Gastroesophageal sphincter (tissue), 4 donors: ENCODE data around the gene KANK2. TPM values are rescaled to one million over a fixed set of nuclear protein-coding genes. Genes with fewer than 3 reads are reported as not detected.
A peak's percentile ranks its signal among the peaks of the same experiment; 100 is the strongest.
"Not testable (repeated sequence)": the region's sequence is repeated elsewhere in the genome, so short reads cannot be mapped to it uniquely, and the experiment has no call there.

ENCODE experiments used
- ATAC-seq: fragments of 150-250 bp; one replicate; pipeline ENCODE4 v1.9.1; 2016; ENCODE audit warnings: mild to moderate bottlenecking, moderate library complexity
- H3K27ac ChIP-seq, 4 donors: fragments of 200-600 bp; sonication (generic) in 3 of 4; 1 replicate in 3 of 4; 2 replicates in 1 of 4; pipeline ENCODE4 v1.5.1; 2016 to 2019
- H3K27me3 ChIP-seq: fragments of 200-600 bp; sonication (generic); one replicate; pipeline ENCODE4 v1.5.1; 2019
- H3K36me3 ChIP-seq, 2 donors: fragments of 200-600 bp; sonication (generic); one replicate each; pipeline ENCODE4 v1.5.1; 2019; ENCODE audit warnings: control low read depth in 1 of 2
- H3K4me1 ChIP-seq, 3 donors: fragments of 200-600 bp; sonication (generic); 1 replicate in 2 of 3; 2 replicates in 1 of 3; pipeline ENCODE4 v1.5.1; 2016 to 2019; ENCODE audit warnings: control low read depth in 2 of 3
- H3K4me3 ChIP-seq, 2 donors: fragments of 200-600 bp; sonication (generic); one replicate each; pipeline ENCODE4 v1.5.1; 2019; ENCODE audit warnings: mild to moderate bottlenecking in 1 of 2, moderate library complexity in 1 of 2
- H3K9me3 ChIP-seq, 3 donors: fragments of 200-600 bp; sonication (generic); one replicate each; pipeline ENCODE4 v1.5.1; 2017 to 2019; ENCODE audit warnings: control low read depth in 2 of 3
- EP300 ChIP-seq: sonication (generic); formaldehyde crosslinking; IDR thresholded peaks from one replicate; pipeline ENCODE4 v1.6.1; 2017; ENCODE audit warnings: antibody characterized with exemption, mild to moderate bottlenecking
- POLR2A ChIP-seq, 2 donors: fragments of 450-650 bp; IDR thresholded peaks; one replicate each; pipeline ENCODE4 v1.6.1; 2017; ENCODE audit warnings: antibody characterized with exemption in 2 of 2, mild to moderate bottlenecking in 2 of 2, moderate library complexity in 1 of 2
- POLR2AphosphoS5 ChIP-seq: sonication (generic); formaldehyde crosslinking; IDR thresholded peaks from one replicate; pipeline ENCODE4 v1.6.1; 2017; ENCODE audit warnings: antibody characterized with exemption
- WGBS, 2 donors: methylation state at CpG; one replicate each; pipeline ENCODE4 v1.1.5; 2018; ENCODE audit warnings: low coverage in 1 of 2; 5-methylcytosine and 5-hydroxymethylcytosine counted together
- total RNA-seq, 4 donors: library from RNA; depleted of rRNA; stranded (reverse); fragments of >200 nt; gene quantifications; one replicate each; pipeline ENCODE4 v1.1.0, GENCODE V29; 2016
- TF ChIP-seq, protein P1 (sequence below), 4 experiments: fragments of 200-600 bp in 2 of 4; fragments of 450-650 bp in 2 of 4; sonication (generic) in 1 of 4; IDR thresholded peaks; one replicate each; pipeline ENCODE4 v1.5.1; 2017 to 2019; ENCODE audit warnings: antibody characterized with exemption in 4 of 4, mild to moderate bottlenecking in 2 of 4, moderate library complexity in 2 of 4

Gene KANK2
- total RNA-seq, 4 donors from 2014 or later, result 913 to 1,808 (median 1,065) TPM

DNA sequence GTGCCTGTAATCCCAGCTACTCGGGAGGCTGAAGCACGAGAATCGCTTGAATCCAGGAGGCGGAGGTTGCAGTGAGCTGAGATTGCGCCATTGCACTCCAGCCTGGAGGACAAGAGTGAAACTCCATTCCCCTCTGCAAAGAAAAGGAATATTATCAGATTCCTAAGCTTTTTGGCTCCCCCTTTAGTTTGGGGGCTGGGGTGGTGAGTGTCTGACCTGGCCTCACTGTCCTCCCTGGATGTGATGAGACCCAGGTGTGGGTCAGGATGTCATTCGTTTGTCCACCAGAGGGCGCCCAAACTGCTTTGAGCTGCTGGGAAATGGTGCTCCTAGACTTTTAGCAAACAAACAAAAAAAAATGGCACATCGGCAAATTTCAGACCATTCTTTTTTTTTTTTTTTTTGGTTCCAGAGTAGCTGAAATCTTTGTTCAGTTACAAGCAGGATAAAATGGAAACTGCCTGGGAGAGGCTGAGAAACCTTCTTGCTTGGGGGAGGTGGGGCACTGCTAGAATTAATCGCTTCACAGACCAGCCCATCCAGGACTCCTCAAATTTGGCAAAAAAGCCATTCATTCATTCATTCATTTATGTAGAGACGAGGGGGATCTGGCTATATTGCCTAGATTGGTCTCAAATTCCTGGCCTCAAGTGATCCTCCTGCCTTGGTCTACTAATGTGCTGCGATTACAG is 71.2 kb downstream of the KANK2 start:
- H3K27ac ChIP-seq, result peak overlapping the region in 3 of 4 donors; percentile 42 to 67 (median 45)
- H3K4me3 ChIP-seq, result no peak overlapping the region
- H3K36me3 ChIP-seq, result peaks cover 0 to 81% of the 10 kb centered on the region in 2 donors
- 34 to 36% methylated on average over 5 to 6 of the region's 11 CpGs for WGBS, 2 donors
- peaks cover 0 to 24% (median 8%) of the 10 kb centered on the region in 3 donors for H3K4me1 ChIP-seq
- H3K9me3 ChIP-seq, result no peaks in the 10 kb centered on the region
- peak; percentile 75 for ATAC-seq
- no peaks in the 10 kb centered on the region for H3K27me3 ChIP-seq
- TF ChIP-seq, protein P1, sequence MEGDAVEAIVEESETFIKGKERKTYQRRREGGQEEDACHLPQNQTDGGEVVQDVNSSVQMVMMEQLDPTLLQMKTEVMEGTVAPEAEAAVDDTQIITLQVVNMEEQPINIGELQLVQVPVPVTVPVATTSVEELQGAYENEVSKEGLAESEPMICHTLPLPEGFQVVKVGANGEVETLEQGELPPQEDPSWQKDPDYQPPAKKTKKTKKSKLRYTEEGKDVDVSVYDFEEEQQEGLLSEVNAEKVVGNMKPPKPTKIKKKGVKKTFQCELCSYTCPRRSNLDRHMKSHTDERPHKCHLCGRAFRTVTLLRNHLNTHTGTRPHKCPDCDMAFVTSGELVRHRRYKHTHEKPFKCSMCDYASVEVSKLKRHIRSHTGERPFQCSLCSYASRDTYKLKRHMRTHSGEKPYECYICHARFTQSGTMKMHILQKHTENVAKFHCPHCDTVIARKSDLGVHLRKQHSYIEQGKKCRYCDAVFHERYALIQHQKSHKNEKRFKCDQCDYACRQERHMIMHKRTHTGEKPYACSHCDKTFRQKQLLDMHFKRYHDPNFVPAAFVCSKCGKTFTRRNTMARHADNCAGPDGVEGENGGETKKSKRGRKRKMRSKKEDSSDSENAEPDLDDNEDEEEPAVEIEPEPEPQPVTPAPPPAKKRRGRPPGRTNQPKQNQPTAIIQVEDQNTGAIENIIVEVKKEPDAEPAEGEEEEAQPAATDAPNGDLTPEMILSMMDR (IDR thresholded peaks at IDR 0.05), result peak in 3 of 4 experiments; percentile 73 to 86 (median 85)
- TF ChIP-seq POLR2AphosphoS5 (peak; percentile 73), EP300 (no peak)

DNA sequence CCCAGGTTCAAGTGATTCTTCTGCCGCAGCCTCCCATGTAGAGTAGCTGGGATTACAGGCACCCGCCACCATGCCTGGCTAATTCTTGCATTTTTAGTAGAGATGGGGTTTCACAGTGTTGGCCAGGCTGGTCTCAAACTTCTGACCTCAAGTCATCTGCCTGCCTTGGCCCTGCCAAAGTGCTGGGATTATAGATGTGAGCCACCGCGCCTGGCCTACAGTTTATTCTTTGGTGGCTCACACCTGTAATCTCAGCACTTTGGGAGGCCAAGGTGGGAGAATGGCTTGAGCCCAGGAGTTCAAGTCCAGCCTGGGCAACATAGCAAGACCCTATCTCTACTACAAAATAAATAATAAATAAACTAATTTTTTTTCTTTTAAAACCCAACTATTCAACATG is 73.2 kb downstream of the KANK2 start:
- Histone ChIP-seq H3K36me3 (peaks cover 0 to 85% of the 10 kb centered on the region in 2 donors), H3K4me1 (peaks cover 0 to 11% (median 8%) of the 10 kb centered on the region in 3 donors)
- H3K27me3 ChIP-seq, H3K9me3 ChIP-seq, H3K4me3 ChIP-seq, ATAC-seq, H3K27ac ChIP-seq: not testable (repeated sequence)
- WGBS, 2 donors, result 100% methylated on average over 1 of the region's 4 CpGs; no CpG with 5 or more reads in 1 of the 2 donors

DNA sequence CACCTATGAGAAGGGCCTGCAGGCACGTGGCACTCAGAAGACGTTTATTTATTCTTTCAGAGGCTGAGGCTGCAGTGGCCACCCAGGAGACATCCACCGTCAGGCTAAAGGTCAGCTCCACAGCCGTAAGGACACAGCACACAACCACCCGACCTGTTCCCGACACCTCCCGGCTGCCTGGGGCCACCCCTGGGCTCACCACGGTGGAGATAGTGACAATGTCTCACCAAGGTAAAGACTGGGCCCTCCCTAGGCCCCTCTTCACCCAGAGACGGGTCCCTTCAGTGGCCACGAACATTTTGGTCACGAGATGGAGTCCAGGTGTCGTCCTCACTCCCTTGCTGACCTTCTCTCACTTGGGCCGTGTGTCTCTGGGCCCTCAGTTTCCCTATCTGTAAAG is 74.2 kb downstream of the KANK2 start:
- no peak for ATAC-seq
- H3K27me3 ChIP-seq, result no peaks in the 10 kb centered on the region
- no peak overlapping the region for H3K4me3 ChIP-seq
- H3K36me3 ChIP-seq, result peaks cover 0 to 82% of the 10 kb centered on the region in 2 donors
- peaks cover 0 to 11% (median 8%) of the 10 kb centered on the region in 3 donors for H3K4me1 ChIP-seq
- no peaks in the 10 kb centered on the region for H3K9me3 ChIP-seq
- 80 to 90% methylated on average over 3 to 7 of the region's 13 CpGs for whole genome bisulfite sequencing, 2 donors
- TF ChIP-seq, protein P1 (IDR thresholded peaks at IDR 0.05), result no peak
- no peak for TF ChIP-seq EP300
- TF ChIP-seq POLR2A (IDR thresholded peaks at IDR 0.05), result no peak
- TF ChIP-seq POLR2AphosphoS5, result no peak
- H3K27ac ChIP-seq, result no peak overlapping the region

DNA sequence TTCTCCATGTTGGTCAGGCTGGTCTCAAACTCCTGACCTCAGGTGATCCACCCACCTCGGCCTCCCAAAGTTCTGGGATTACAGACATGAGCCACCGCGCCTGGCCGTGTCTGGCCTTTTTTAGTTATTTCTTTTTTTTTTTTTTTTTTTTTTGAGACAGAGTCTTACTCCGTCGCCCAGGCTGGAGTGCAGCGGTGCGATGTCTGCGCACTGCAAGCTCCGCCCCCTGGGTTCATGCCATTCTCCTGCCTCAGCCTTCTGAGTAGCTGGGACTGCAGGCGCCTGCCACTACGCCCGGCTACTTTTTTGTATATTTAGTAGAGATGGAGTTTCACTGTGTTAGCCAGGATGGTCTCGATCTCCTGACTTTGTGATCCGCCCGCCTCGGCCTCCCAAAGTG is 75.4 kb downstream of the KANK2 start:
- H3K36me3 ChIP-seq, result peaks cover 0 to 83% of the 10 kb centered on the region in 2 donors
- ATAC-seq, result not testable (repeated sequence)
- 87 to 100% methylated on average over 4 to 12 of the region's 17 CpGs for WGBS, 2 donors

DNA sequence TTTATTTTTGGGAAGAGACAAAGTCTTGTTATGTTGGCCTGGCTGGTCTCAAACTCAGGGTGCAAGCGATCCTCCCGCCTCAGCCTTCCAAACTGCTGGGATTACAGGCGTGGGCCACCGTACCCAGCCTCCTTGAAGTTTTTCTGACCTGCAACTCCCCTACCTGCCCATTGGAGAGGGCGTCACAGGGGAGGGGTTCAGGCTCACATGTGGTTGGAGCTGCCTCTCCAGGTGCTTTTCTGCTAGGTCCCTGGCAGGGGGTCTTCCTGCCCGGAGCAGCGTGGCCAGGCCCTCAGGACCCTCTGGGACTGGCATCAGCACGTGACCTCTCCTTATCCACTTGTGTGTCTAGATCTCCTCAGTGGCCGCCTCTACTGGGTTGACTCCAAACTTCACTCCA is 80.8 kb downstream of the KANK2 start:
- ATAC-seq, result no peak
- Histone ChIP-seq H3K9me3 (no peaks in the 10 kb centered on the region), H3K27ac (no peak overlapping the region), H3K4me3 (no peak overlapping the region), H3K27me3 (no peaks in the 10 kb centered on the region), H3K36me3 (peaks cover 0 to 97% of the 10 kb centered on the region in 2 donors), H3K4me1 (no peaks in the 10 kb centered on the region)
- 50% methylated on average over 2 of the region's 9 CpGs; no CpG with 5 or more reads in 1 of the 2 donors for WGBS, 2 donors
- TF ChIP-seq, protein P1 (IDR thresholded peaks at IDR 0.05), result no peak
- no peak for TF ChIP-seq POLR2AphosphoS5
- no peak for TF ChIP-seq POLR2A (IDR thresholded peaks at IDR 0.05)
- TF ChIP-seq EP300, result no peak

More for the DNA sequence above, 75.4 kb downstream of the KANK2 start:
- H3K27ac ChIP-seq, H3K27me3 ChIP-seq, H3K9me3 ChIP-seq, H3K4me3 ChIP-seq: not testable (repeated sequence)
- peaks cover 0 to 11% (median 8%) of the 10 kb centered on the region in 3 donors for H3K4me1 ChIP-seq

DNA sequence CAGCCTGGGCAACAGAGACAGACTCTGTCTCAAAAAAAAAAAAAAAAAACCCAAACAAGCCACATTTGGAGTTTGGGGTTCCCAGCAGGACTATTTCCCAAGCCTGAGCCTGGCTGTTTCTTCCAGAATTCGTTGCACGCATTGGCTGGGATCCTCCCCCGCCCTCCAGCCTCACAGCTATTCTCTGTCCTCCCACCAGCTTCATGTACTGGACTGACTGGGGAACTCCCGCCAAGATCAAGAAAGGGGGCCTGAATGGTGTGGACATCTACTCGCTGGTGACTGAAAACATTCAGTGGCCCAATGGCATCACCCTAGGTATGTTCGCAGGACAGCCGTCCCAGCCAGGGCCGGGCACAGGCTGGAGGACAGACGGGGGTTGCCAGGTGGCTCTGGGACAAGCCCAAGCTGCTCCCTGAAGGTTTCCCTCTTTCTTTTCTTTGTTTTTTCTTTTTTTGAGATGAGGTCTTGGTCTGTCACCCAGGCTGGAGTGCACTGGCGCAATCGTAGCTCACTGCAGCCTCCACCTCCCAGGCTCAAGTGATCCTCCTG is 81.4 kb downstream of the KANK2 start:
- Histone ChIP-seq H3K27ac (no peak overlapping the region), H3K36me3 (peaks cover 0 to 97% of the 10 kb centered on the region in 2 donors), H3K4me3 (no peak overlapping the region), H3K27me3 (no peaks in the 10 kb centered on the region), H3K4me1 (no peaks in the 10 kb centered on the region), H3K9me3 (no peaks in the 10 kb centered on the region)
- ATAC-seq, result no peak
- 50 to 87% methylated on average over 1 to 6 of the region's 11 CpGs for WGBS, 2 donors
- TF ChIP-seq EP300 (no peak), POLR2A (IDR thresholded peaks at IDR 0.05) (no peak), POLR2AphosphoS5 (no peak)
- TF ChIP-seq, protein P1 (IDR thresholded peaks at IDR 0.05), result no peak
